Right ventricle myocardium inferior (tissue), 1 donor: ENCODE results near the gene PRR29. TPM values are rescaled to one million over a fixed set of nuclear protein-coding genes. Genes with fewer than 3 reads are reported as not detected.
"Not testable (repeated sequence)": the region's sequence is repeated elsewhere in the genome, so short reads cannot be mapped to it uniquely, and the experiment has no call there.

ENCODE experiments used
- ATAC-seq: fragments of 200-7000 bp; cut with Tn5 transposase; one replicate; pipeline ENCODE4 v1.9.1; 2020; ENCODE audit warnings: mild to moderate bottlenecking, moderate library complexity
- DNase-seq: peaks from one replicate; pipeline ENCODE4 v3.0.0; 2021; ENCODE audit errors: missing footprints
- intact Hi-C: fragments of 100-400 bp; cut with DNase I; formaldehyde crosslinking; loops from one replicate; pipeline ENCODE4 v1.11.0; 2022
- total RNA-seq: library from RNA; stranded (reverse); fragmentation: NEBNext Ultra II Directional; extraction: Animal tissue kit (Norgen Biotek cat#: 25700); gene quantifications from one replicate; pipeline ENCODE4 v1.2.1, GENCODE V29; 2021
- donor health status: DM: no; HTN: yes; CAD: no; lungs with severe emphysema.

PRR29 gene
- total RNA-seq, 1 donor from 2014 or later = 0.51 TPM

DNA sequence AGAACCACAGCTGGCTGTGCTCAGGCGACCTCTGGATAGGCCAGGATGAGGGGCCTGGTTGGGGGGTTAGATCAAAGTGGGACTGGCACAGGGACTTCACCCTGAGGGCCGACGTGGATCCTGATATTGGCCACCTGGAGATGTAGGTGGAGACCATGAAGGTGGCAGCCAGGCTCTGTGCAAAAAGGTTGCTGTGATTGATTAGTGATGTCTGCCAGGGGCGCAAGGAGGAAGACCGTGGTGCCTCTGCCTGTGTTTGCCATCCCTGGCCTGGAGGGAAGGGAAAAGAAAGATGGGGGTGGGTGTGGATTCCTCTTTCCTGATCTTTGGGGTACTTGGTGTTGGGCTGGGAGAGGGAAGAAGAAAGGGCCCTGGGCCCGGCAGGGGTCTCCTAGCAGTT lies 24.9 kb upstream of the PRR29 start:
- DNase-seq = peak; percentile 13
- no peak for ATAC-seq
- intact Hi-C loops = no loop called here

DNA sequence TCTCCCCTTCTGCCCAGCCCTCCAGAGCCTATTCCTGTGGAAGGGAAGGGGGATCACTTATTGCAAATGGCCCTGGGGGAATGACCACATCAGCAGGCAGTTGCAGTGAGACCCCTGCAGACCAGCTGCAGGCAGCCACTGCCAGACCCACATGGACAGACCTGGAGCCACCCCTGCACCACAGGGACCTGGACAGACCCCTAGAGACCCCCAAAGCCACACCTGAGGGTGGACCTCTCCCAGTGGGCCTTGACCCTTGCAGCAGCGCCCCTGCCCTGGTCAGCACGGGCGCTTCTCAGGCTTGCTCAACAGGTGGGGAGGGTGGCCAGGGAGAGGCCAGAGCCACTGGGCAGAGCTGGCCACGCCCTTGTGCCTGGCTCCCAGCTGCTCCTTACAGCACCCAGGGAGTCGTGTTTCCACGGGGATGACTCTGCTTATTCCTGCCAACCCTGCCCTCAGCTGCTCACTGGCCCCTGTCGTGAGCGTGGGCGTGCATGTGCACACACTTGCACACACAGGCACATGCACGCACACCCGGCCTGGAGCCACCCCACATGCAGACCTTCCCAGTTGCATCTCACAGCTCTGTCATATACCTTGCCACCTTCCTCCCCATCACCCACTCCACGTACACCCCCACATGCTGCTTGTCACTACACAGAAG lies 24.1 kb upstream of the PRR29 start:
- DNase-seq = peak; percentile 42
- intact Hi-C loops = no loop called here
- peak; percentile 24 for ATAC-seq

DNA sequence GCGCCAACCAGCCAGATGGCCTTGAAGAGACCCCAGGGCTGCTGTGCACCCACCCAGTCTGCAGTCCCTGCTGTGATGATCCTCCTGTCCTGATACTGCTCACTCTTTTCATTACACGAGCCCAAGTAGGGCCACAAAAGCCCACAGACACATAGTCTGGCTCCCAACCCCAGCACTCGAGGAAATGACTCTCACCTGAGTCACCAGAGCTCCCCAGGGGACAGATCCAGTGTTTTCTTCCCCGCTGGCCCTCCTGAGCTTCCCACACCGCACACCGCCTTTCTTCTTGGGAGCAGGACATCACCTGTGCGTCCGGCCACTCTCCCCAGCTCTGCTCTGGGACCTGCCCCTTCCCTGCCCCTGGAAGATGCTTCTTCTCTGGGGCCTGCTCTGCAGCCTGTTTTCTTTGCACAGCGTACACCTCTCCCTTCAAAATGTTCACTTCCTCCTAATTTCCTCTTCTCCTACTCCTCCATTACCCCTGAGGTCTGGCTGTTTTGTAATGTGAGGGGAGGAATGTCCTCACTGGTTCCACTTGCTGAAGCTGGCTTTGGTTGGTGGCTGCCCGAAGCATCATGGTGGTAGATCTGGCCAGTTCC lies 23.5 kb upstream of the PRR29 start:
- ATAC-seq (no peak), DNase-seq (peak; percentile 25)
- intact Hi-C loops = no loop called here

DNA sequence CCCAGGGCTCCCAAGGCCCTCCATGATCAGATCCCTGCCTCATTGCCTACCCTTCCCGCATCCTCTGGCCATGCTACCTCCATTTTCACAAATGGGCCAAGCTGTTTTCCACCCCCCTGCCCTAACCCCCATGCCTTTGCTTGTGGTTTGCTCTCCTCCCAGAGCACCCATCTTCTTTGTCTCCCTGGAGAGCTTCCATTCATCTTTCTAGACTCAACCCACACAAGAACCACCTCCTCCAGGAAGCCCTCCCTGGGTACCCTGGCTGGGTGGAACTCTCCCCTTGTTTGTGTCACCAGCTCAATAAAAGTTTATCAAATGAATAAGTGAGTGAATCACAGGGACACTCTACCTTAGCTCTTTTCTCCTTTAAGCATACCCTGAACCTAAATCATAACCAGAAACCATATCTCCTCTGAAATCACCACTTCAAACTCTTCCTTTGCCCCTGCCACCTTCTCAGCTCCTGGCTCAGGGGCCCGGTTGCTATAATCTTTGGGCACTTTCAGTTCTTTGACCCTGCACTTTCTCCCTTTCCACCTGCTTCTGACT lies 22.5 kb upstream of the PRR29 start:
- ATAC-seq (no peak), DNase-seq (peak; percentile 11)
- intact Hi-C loops = no loop called here

DNA sequence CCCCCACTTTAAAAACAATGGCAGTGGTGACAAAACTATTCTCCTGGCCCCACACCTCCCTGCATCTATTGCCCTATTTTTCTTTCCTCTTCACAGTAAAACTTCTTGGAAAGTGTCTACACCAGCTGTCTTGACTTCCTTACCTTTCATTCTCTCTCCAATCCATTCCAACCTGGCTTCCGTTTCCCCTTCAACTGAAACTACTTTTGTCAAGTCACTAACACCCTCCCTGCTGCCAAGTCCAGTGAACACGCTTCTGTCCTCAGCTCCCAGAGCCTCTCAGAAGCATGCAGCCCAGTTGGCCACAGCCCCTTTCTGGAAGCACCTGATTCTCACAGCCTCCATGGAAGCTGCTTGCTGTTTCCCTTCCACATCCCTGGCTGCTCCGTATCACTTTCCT lies 21.4 kb upstream of the PRR29 start:
- peak; percentile 39 for ATAC-seq
- peak; percentile 21 for DNase-seq
- intact Hi-C loops = no loop called here

DNA sequence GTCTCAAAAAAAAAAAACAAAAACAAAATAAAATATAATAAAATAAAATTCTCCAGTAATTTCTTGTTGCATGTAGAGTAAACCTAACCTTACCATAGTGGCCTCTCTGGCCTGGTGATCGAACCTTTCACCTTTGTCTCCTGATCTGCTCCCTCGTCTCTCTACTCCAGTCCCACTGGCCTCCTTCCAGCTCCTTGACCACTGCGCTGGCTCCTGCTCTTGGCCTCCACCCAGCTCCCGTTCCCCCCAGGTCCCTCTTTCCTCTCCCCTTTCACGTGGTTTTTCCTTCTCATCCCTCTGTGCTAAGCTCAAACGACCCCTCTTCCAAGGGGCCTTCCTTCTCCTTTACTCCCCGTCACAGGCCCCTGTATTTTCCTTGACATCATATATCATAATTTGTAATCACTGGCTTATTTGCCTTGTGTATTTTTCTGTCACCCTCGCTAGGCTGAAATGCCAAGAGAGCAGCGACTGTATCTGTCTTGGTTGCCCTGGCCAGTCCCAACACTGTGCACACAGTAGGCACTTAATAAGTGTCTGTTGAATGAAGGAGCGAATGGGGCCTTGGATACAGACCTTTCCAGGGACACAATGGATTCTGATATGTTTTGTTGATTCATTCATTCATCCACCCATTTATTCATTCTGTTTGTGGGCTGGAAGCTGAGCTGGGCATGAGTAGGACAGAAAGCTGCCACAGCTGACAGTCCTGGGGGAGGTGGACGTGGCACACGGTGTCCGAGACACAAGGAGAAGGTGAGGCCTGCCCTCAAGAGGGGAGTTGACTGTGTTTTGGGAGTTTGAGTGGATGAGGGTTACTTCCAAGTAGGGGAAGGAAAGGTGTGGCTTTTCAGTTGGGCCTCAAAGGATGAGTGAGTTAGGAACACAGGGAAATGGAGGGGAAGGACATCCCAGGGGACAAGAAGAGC lies 19.6 kb upstream of the PRR29 start:
- intact Hi-C loops = no loop called here
- ATAC-seq = no peak
- peak; percentile 57 for DNase-seq

DNA sequence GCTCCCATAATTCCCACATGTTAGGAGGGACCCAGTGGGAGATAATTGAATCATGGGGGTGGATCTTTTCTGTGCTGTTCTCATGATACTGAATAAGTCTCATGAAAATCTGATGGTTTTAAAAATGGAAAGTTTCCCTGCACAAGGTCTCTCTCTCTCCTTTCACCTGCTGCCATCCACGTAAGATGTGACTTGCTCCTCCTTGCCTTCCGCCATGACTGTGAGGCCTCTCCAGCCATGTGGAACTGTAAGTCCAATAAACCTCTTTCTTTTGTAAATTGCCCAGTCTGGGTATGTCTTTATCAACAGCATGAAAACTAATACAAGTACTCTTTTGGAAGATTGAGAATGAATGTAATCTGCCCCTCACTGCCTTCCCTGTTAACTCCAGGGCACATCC lies 15.5 kb upstream of the PRR29 start:
- ATAC-seq, DNase-seq, intact Hi-C loops: not testable (repeated sequence)

DNA sequence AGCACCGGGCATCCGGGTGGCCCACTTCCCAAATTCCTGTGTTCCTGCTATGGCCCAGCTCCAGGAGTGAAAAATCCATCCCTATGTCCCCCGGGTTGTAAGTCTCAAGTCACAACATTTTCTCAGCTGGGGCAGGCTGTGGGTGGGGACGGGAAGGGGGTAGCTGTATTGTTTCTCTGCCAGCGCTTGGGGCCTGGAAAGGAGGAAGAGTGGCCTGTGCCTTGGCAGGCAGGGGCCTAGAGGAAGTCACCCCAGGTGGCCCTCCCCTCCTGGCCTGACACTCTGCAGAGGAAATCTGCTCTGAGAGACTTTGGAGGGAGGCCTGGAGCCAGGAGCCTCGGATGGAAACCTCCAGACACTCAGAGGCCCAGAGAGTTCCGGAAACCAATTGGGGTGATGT lies 14.8 kb upstream of the PRR29 start:
- DNase-seq (peak; percentile 60), ATAC-seq (peak; percentile 9)
- intact Hi-C loops = no loop called here

DNA sequence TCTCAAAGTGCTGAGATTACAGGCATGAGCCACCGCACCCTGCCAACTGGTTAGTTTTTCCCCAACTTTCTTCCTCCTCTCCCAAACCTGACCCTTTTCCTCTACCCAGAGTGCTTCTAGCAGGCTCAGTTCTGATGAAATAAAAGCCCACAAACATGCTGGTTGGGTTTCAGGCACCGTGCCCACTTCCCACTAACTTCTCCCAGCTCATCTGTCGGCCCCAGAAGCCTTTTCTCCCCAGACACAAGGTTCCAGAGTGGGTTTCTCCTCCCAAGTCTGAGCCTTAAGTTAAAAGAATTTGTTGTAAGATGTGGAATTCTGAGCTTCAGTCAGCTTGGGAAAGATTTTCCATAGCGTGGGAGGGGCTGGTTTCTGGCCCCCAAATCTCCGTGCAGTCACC lies 13.9 kb upstream of the PRR29 start:
- intact Hi-C loops = no loop called here
- DNase-seq (peak; percentile 33), ATAC-seq (no peak)

DNA sequence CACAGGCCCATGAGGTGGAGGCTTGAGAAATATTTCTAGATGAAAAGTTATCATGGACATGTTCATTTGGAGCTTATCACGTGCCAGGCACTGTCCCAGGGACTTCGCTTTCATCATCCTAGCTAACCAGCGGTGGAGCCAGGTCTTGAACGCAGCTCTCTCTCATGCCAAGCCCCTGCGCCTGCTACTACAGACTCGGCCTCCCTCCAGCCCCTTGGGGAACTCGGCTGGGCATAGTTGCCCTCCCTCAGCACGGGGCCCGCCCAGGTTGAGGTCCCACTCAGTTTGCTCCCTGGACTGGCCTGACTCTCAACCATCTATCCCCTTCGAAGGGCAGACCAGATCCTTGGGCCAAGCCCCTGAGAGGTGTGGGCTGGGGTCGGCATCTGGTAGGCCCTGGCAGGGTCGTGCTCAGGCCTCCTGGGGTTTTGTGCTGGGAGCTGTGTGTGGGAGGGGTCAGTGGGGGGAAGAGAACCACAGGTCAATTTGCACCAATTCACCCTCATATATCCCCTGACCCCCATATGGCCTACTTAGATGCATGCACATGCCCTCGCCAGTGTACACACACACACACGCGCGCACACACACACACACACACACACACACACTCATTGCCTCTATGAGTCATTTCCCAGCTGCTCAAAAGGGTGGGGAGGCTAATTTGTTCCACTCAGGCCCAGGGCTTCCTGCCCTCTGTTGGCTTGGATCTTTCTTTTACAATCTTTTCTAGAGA lies 13.3 kb upstream of the PRR29 start:
- ATAC-seq (peak; percentile 41), DNase-seq (peak; percentile 55)
- intact Hi-C loops = loop anchor here (5.0 kb wide), 1 partner anchor 38 kb away; no protein-coding TSS in a partner anchor

DNA sequence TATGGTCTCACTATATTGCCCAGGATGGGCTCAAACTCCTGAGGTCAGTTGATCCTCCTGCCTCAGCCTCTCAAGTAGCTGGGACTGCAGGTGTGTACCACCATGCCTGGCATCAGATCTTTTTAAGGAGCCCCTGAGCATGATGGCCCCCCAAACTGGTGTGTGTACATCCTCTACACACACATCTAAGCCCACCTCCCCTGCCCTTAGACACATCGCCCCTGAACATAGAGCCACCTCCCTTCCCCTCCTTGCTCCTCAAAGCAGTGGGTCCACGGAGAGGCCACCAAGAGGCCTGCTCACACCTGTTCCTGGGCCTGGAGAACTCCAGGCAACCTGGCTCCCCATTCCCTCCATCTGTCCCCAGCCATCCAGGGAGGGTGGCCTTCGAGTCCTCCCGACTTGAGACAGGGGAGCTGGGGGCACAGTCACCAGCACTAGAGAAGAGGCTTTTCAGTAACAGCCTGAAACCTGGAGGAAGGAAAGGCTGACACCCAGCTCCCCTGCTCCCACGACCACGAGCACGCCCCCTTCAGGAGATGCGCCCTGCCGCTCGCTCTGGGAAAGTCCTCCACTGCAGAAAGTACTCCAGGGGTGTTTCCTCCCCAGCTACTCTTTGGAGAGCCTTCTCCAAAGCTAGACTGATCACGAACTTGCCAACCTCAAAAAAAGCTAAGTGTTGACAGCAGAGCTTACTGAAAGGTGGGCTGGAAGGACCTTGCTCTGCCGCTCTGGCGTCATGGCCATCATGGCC lies 12.6 kb upstream of the PRR29 start:
- intact Hi-C loops = loop anchor here (5.0 kb wide), 1 partner anchor 38 kb away; no protein-coding TSS in a partner anchor
- no peak for ATAC-seq
- DNase-seq = peak; percentile 26

DNA sequence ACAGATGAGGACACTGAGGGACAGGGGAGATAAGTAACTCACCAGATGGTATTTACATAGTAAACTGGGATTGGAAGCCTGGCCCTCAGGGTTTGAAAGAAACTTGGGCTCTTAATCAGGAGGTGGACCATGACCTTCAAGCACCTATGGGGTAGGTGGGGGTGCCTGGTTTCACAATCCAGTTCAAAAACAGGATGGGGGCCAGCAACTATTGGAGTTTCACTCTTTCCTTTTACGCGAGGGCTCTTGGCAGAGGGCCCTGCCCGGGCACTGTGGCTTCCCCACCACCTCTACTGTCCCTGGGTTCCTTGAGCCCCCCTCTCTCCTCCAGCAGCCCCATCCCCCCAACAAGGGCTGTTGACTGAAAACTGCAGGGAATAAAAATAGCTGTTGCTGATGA lies 11.3 kb upstream of the PRR29 start:
- ATAC-seq (no peak), DNase-seq (peak; percentile 11)
- intact Hi-C loops = loop anchor here (5.0 kb wide), 1 partner anchor 40 kb away; no protein-coding TSS in a partner anchor

DNA sequence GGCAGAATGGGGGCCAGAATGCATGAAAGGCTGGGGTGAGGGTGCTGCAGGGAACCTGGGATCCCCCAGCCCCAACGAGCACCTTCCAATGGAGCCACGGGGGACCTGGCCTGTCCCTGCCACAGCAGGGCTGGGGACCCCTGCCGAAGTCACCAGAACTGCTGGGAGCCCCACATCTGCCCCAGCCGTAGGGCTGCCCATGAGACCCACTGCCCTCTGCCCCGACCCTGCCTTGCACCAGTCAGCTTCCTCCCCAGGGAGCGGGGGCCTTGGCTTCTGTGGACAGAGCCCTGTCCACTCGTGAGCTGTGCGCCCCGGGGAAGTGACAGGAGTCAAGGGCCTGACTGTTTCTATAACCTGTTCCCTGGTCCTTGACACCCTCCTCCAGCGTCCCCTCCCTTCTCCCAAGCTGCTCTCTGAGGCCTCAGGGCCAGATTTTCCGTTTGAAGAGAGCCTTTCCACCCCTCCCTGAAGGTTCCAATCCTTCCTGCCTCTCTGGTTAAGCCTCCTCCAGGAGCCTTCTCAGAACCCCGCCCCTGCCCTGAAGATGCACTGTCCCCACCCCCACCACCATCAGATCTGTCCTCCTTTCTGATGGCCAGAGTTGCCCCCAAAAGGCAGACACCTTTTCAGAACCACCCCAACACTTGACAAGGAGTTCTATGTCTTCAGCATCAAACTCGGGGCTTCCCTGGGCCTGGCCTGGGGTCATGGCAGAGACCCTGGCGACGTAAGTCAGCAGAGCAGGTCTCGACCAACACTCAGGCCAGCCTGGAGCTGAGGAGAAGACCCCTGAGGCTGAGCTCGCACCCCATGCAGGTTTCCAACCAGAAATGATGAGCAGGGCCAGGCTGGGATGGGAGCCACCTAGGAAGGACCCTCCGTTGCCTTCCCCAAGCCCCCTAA lies 10.7 kb upstream of the PRR29 start:
- peak; percentile 65 for DNase-seq

DNA sequence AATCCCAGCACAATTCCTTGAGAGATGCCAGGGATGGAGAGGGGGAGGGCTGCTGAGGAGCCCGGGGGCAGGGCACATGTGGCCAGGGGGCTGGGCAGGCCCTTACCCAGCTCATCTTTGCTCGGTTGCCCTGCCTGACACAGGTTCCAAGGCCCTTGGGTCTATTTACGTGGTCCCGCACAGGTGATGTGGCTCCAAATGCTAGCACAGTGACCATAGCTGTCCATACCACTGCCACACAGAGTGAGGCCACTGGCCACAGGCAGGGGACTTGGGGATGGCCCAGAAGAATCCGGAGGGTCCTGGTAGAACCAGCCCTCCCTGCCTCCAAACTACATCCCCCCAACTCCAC lies 10.0 kb upstream of the PRR29 start:
- intact Hi-C loops = loop anchor here (5.0 kb wide), 1 partner anchor 41 kb away; no protein-coding TSS in a partner anchor

More for the DNA sequence above, 10.7 kb upstream of the PRR29 start:
- intact Hi-C loops = loop anchor here (5.0 kb wide), 1 partner anchor 40 kb away; no protein-coding TSS in a partner anchor
- ATAC-seq = no peak

DNA sequence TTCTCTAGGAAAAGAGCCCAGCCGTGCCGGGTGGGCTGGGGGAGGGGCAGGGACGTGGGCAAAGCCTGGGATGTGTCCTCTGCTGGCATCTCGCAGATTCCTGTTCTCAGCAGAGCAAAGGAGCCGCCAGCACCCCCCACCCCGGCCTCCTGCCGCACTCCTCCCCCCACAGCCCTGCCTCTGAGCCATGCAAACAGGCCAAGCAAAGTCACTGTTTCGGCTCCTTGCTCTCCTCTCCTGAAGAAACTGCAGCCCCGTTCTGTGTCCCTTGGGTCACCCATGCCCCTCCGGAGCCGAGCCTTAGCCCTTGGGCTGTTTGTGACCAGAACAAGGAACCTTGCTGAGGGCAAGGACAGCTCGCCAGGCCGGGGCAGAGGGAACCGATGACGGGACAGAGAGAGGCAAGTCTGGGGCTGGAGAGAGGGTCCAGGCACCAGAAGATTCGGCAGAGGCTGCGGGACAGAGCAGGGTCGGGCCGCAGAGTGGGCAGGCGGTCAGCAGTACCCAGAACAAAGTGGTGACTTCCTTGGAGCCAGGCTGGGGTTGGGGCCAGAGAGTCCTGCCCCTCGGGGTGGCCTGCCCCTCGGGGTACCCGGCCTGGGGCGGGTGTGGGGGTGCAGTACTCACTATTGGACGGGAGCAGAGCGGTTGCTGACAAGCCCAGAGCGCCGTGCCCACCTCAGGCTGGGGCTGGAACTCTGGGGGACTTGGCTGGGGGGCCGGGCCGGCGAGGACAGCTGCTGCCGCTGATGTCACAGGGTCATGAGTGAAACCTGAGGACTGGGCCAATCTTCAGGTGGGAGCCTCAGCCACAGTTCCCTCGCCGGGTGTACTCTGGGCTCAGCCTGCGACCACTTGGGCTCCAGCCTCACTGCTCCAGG lies 9.2 kb upstream of the PRR29 start:
- ATAC-seq (no peak), DNase-seq (peak; percentile 56)
- intact Hi-C loops = loop anchor here (5.0 kb wide), 1 partner anchor 42 kb away; no protein-coding TSS in a partner anchor

More for the DNA sequence above, 10.0 kb upstream of the PRR29 start:
- DNase-seq = peak; percentile 32
- ATAC-seq = no peak
